ENCODE results near the gene GPR78. TPM values are rescaled to one million over a fixed set of nuclear protein-coding genes. Genes with fewer than 3 reads are reported as not detected.

GPR78 gene
- total RNA-seq, 1 experiment from 2014 or later, result 3.4 TPM

DNA sequence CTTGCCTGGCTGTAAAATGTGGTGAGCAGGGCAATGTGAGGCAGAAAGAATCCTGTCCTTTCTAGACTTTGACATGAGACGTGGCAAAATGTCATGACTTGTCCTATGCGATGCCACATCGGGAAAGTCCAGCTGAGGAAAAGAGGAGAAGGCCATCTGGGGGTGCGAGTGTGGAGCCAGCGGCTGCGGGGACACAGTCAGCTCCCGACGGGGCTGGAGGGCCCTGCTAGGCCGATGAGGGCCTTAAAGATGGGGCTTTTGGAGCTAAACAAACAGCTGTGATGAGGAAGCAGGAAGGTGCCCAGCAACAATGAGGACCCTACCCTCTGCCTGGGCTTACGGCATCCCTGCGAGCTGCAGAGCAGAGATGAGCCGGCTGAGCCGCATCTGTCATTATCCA is 20.1 kb downstream of the GPR78 start:
- peaks cover 0 to 64% (median 37%) of the 10 kb centered on the region in 3 experiments; a peak in 5 of 7 replicates for H3K36me3 Mint-ChIP-seq (ENCODE audit: insufficient read depth in 1 of 3, low read depth in 3 of 3)
- no CpG with 5 or more reads among the region's 13 CpGs for WGBS (ENCODE audit: extremely low coverage, insufficient read length, low lambda C conversion rate)

More for the DNA sequence above, 20.1 kb downstream of the GPR78 start:
- no peak overlapping the region for H3K4ac ChIP-seq (ENCODE audit: low read depth, low read length)
- no peak overlapping the region for H2AK5ac ChIP-seq (ENCODE audit: insufficient read length, low read length)
- no peak overlapping the region for H3K27ac Mint-ChIP-seq
- H3K4me2 ChIP-seq (ENCODE audit: insufficient read depth, insufficient read length, low read length), result no peak overlapping the region
- H3K14ac ChIP-seq (ENCODE audit: insufficient read depth, low read length), result no peak overlapping the region
- no peak overlapping the region for H3K23ac ChIP-seq (ENCODE audit: insufficient read length, low read depth, low read length)
- H3K23me2 ChIP-seq (ENCODE audit: insufficient read length, low read depth, low read length, poor library complexity, severe bottlenecking), result no peaks in the 10 kb centered on the region
- H2BK20ac ChIP-seq (ENCODE audit: low read depth, low read length, poor library complexity, severe bottlenecking), result no peak overlapping the region
- H3K9ac ChIP-seq (ENCODE audit: extremely low read depth, insufficient read length, low read length), result no peak overlapping the region
- H3K27me3 Mint-ChIP-seq (ENCODE audit: low read depth), result no peaks in the 10 kb centered on the region
- H3K4me1 Mint-ChIP-seq, result peaks cover 0 to 3% of the 10 kb centered on the region in 2 experiments; a peak in 1 of 4 replicates
- H2BK12ac ChIP-seq (ENCODE audit: insufficient read length, low read depth, low read length), result no peak overlapping the region
- H2BK15ac ChIP-seq (ENCODE audit: low read depth, low read length), result no peak overlapping the region
- H2BK120ac ChIP-seq (ENCODE audit: low read depth, low read length, poor library complexity, severe bottlenecking), result no peak overlapping the region
- no peaks in the 10 kb centered on the region for H3K79me2 ChIP-seq (ENCODE audit: insufficient read depth, low read length)
- H3K79me1 ChIP-seq (ENCODE audit: insufficient read depth, low read depth, low read length, poor library complexity, severe bottlenecking), result no peaks in the 10 kb centered on the region
- H3K56ac ChIP-seq (ENCODE audit: insufficient read length, low read depth, low read length), result no peak overlapping the region
- no peaks in the 10 kb centered on the region for H3K9me3 ChIP-seq (ENCODE audit: control insufficient read depth, low read depth, low read length)
- H2AFZ ChIP-seq (ENCODE audit: low read length), result no peak overlapping the region
- no peak overlapping the region for H4K5ac ChIP-seq (ENCODE audit: insufficient read length, low read depth, low read length)
- H3K4me1 ChIP-seq (ENCODE audit: insufficient read depth, low read length), result no peaks in the 10 kb centered on the region
- no peak overlapping the region for H3K27ac ChIP-seq (ENCODE audit: insufficient read length, low read depth, low read length)
- no peak overlapping the region for H3T11ph ChIP-seq (ENCODE audit: low read length)
- H4K20me1 ChIP-seq (ENCODE audit: control insufficient read depth, insufficient read depth, insufficient read length), result no peaks in the 10 kb centered on the region
- H3K27me3 ChIP-seq (ENCODE audit: insufficient read depth, low read length), result no peaks in the 10 kb centered on the region
- no peak overlapping the region for H4K91ac ChIP-seq (ENCODE audit: insufficient read length, low read depth, low read length)
- H3K9me3 Mint-ChIP-seq, result no peaks in the 10 kb centered on the region
- DNase-seq, result no peak
- no peak overlapping the region for H4K8ac ChIP-seq (replicated peaks; ENCODE audit: insufficient read length, low read depth, low read length)
- H2BK5ac ChIP-seq (ENCODE audit: insufficient read length, low read length), result no peak overlapping the region
- TF ChIP-seq, protein P1, sequence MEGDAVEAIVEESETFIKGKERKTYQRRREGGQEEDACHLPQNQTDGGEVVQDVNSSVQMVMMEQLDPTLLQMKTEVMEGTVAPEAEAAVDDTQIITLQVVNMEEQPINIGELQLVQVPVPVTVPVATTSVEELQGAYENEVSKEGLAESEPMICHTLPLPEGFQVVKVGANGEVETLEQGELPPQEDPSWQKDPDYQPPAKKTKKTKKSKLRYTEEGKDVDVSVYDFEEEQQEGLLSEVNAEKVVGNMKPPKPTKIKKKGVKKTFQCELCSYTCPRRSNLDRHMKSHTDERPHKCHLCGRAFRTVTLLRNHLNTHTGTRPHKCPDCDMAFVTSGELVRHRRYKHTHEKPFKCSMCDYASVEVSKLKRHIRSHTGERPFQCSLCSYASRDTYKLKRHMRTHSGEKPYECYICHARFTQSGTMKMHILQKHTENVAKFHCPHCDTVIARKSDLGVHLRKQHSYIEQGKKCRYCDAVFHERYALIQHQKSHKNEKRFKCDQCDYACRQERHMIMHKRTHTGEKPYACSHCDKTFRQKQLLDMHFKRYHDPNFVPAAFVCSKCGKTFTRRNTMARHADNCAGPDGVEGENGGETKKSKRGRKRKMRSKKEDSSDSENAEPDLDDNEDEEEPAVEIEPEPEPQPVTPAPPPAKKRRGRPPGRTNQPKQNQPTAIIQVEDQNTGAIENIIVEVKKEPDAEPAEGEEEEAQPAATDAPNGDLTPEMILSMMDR (conservative IDR thresholded peaks at IDR 0.05), result no peak
- H3K4me3 Mint-ChIP-seq, result peak overlapping the region in 1 of 2 experiments; percentile 31; a peak in 1 of 5 replicates
- H3K18ac ChIP-seq (ENCODE audit: insufficient read length, low read depth, low read length), result no peak overlapping the region
